ENCODE measurements around the gene NTN1. TPM values are rescaled to one million over a fixed set of nuclear protein-coding genes. Genes with fewer than 3 reads are reported as not detected.
A peak's percentile ranks its signal among the peaks of the same experiment; 100 is the strongest.
"Not testable (repeated sequence)": the region's sequence is repeated elsewhere in the genome, so short reads cannot be mapped to it uniquely, and the experiment has no call there.

Gene NTN1
- total RNA-seq: 4.7 TPM

DNA sequence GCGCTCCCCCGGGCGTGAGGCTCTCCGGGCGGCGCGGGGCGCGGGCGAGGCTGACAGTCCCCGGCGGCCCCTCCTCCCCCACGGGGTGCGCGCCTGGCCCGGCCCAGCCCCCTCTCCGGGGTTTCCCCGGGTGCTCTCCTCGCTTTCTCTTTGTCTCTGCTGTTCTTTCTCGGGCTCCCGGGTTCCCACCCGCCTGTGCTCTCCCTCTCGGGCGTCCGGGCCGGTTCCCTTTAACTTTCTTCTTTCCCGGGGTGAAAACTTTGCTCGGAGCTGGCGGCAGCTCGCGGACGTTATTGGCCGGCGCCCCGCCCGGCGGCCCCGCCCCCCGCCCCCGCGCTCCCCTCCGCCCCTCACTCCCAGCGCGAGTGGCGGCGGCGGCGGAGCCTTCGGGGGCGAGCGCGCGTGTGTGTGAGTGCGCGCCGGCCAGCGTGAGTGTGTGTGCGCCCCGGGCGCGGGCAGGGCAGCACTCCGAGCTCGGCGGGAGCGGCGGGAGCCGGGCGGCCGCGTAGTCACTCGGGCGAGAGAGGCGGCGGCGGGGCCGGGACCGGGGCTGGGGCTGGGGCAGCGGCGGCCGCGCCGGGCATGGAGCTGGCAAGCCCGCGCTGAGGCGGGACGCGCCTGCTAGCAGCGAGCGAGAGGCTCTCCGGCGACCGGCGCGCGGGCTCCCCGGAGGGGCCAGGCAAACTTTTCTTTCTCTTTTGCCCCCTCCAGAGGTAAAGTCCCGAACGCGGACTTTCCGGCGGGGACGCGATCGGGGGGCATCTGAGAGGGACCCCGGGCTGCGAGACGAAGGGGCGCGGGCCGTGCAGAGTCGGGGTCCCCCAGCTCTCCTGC, at the start of gene NTN1:
TSS of gene NTN1 (plus strand) at position 353 of the 834 bp plus-strand sequence. CDS start 864 bp downstream, outside the sequence.
- no peaks in the 10 kb centered on the region for H3K36me3 ChIP-seq
- TF ChIP-seq POLR2A (IDR thresholded peaks at IDR 0.05): no peak
- TF ChIP-seq POLR2AphosphoS5 (IDR thresholded peaks at IDR 0.05; ENCODE audit: insufficient read depth in 1 of 2, low read depth in 1 of 2): peak in 1 of 2 donors; percentile 10
- no peaks in the 10 kb centered on the region for H3K9me3 ChIP-seq
- H3K4me3 ChIP-seq: peak within 1 kb of the TSS; percentile 63 to 67
- H3K4me1 ChIP-seq: peaks cover 25% of the 10 kb centered on the region
- intact Hi-C loops (cut with DNase I): no loop called here
- DNase-seq (ENCODE audit: extremely low spot score in 2 of 2): peak in 1 of 2 donors; percentile 72
- H3K27ac ChIP-seq: peak within 1 kb of the TSS; percentile 92
- no peaks in the 10 kb centered on the region for H3K27me3 ChIP-seq

DNA sequence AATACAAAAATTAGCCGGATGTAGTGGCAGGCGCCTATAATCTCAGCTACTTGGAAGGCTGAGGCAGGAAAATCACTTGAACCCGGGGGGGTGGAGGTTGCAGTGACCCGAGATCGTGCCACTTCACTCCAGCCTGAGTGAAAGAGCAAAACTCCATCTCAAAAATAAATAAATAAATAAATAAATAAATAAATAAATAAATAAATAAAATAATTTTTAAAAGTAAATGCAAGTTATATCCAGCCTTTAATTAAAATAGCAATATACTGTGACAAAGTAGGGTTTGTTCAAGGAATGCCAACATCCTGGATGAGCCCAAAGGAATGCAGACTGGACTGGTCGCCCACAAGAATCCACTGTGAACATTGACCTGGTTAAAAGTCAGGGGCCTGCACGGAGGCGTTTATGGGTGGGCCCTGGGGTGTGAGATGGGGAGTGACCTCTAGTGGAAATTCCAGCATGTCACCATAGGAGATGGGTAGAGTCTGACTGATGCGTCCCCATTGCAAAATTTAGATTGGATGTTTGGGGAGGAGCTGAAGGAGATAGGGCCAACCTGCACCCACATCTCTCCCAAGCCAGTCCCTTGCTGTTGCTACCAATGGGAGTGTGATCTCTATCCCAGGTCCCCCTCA, 46.1 kb upstream of the NTN1 start:
- DNase-seq (ENCODE audit: extremely low spot score in 2 of 2): no peak
- no peaks in the 10 kb centered on the region for H3K36me3 ChIP-seq
- H3K9me3 ChIP-seq: no peaks in the 10 kb centered on the region
- intact Hi-C loops (cut with DNase I): no loop called here
- TF ChIP-seq, protein P1, sequence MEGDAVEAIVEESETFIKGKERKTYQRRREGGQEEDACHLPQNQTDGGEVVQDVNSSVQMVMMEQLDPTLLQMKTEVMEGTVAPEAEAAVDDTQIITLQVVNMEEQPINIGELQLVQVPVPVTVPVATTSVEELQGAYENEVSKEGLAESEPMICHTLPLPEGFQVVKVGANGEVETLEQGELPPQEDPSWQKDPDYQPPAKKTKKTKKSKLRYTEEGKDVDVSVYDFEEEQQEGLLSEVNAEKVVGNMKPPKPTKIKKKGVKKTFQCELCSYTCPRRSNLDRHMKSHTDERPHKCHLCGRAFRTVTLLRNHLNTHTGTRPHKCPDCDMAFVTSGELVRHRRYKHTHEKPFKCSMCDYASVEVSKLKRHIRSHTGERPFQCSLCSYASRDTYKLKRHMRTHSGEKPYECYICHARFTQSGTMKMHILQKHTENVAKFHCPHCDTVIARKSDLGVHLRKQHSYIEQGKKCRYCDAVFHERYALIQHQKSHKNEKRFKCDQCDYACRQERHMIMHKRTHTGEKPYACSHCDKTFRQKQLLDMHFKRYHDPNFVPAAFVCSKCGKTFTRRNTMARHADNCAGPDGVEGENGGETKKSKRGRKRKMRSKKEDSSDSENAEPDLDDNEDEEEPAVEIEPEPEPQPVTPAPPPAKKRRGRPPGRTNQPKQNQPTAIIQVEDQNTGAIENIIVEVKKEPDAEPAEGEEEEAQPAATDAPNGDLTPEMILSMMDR (IDR thresholded peaks at IDR 0.05): no peak
- TF ChIP-seq POLR2AphosphoS5 (IDR thresholded peaks at IDR 0.05; ENCODE audit: insufficient read depth in 1 of 2, low read depth in 1 of 2): no peak
- no peak for TF ChIP-seq POLR2A (IDR thresholded peaks at IDR 0.05)
- H3K27ac ChIP-seq: no peak overlapping the region
- no peak overlapping the region for H3K4me3 ChIP-seq
- H3K27me3 ChIP-seq: no peaks in the 10 kb centered on the region
- no peaks in the 10 kb centered on the region for H3K4me1 ChIP-seq

DNA sequence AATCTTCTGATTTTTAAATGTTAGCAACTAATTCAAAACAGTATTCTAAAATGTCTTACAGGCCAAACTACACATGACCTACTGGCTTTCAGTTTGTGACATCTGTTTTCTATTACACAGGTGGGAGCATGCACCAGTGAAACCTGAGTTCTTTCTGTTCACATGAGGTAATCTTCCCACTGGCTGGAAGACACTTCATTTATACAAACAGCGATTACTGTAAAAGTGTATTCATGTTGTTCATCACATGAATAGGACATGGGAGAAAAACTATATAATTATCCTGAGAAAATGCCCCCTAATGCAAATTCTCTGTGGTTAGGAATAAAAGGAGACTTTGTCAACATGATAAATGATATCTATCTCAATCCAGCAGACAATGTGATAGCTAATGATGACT, 44.7 kb upstream of the NTN1 start:
- TF ChIP-seq, protein P1 (IDR thresholded peaks at IDR 0.05): no peak
- TF ChIP-seq POLR2A (IDR thresholded peaks at IDR 0.05) (no peak), POLR2AphosphoS5 (IDR thresholded peaks at IDR 0.05; ENCODE audit: insufficient read depth in 1 of 2, low read depth in 1 of 2) (no peak)
- intact Hi-C loops (cut with DNase I): no loop called here
- H3K27ac ChIP-seq: no peak overlapping the region

DNA sequence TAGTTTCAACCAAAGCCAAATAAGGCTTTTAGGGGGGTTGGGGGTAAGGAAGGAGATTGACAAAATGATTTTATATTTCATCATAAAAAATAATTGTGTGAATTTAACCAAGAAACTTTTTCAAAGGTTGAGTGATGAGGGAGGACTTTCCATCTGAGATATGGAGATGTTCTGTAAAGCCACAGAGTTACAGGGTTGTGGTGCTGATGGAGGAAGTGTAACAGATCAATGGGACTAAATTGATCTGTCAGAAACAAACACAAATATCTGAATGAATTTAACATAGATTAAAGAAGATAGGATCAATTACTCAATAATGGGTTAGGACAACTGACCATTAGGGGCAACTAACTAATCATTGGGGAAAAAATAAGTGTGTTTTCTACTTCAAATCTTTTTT, 41.6 kb upstream of the NTN1 start:
- Histone ChIP-seq H3K27ac (no peak overlapping the region), H3K36me3 (no peaks in the 10 kb centered on the region), H3K4me3 (no peak overlapping the region), H3K4me1 (no peaks in the 10 kb centered on the region), H3K9me3 (no peaks in the 10 kb centered on the region), H3K27me3 (no peaks in the 10 kb centered on the region)
- DNase-seq (ENCODE audit: extremely low spot score in 2 of 2): no peak
- no peak for TF ChIP-seq POLR2A (IDR thresholded peaks at IDR 0.05)
- TF ChIP-seq, protein P1 (IDR thresholded peaks at IDR 0.05): no peak
- no peak for TF ChIP-seq POLR2AphosphoS5 (IDR thresholded peaks at IDR 0.05; ENCODE audit: insufficient read depth in 1 of 2, low read depth in 1 of 2)
- intact Hi-C loops (cut with DNase I): no loop called here

More for the DNA sequence above, 44.7 kb upstream of the NTN1 start:
- Histone ChIP-seq H3K4me3 (no peak overlapping the region), H3K4me1 (no peaks in the 10 kb centered on the region), H3K36me3 (no peaks in the 10 kb centered on the region), H3K27me3 (no peaks in the 10 kb centered on the region), H3K9me3 (no peaks in the 10 kb centered on the region)
- DNase-seq (ENCODE audit: extremely low spot score in 2 of 2): no peak

DNA sequence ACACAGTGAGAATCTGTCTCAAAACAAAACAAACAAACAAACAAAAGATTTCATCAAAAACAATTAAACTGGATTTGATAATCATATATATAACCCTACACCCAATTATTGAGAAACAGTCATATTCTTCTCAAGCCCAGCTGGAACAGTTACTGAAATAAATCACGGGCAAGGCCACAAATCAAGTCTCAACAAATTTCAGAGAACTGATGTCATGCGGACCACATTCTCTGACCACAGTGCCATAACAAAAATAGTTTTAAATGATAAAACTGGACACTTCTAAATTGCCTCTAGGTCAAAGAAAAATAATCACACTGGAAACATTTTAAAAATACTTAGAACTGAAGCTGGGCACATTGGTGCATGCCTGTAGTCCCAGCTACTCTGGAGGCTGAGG, 39.9 kb upstream of the NTN1 start:
- no peak for DNase-seq (ENCODE audit: extremely low spot score in 2 of 2)
- Histone ChIP-seq H3K4me1 (no peaks in the 10 kb centered on the region), H3K36me3 (no peaks in the 10 kb centered on the region), H3K4me3 (no peak overlapping the region), H3K27ac (no peak overlapping the region), H3K27me3 (no peaks in the 10 kb centered on the region), H3K9me3 (no peaks in the 10 kb centered on the region)
- TF ChIP-seq POLR2A (IDR thresholded peaks at IDR 0.05): no peak
- TF ChIP-seq POLR2AphosphoS5 (IDR thresholded peaks at IDR 0.05; ENCODE audit: insufficient read depth in 1 of 2, low read depth in 1 of 2): no peak
- TF ChIP-seq, protein P1 (IDR thresholded peaks at IDR 0.05): no peak
- intact Hi-C loops (cut with DNase I): no loop called here

DNA sequence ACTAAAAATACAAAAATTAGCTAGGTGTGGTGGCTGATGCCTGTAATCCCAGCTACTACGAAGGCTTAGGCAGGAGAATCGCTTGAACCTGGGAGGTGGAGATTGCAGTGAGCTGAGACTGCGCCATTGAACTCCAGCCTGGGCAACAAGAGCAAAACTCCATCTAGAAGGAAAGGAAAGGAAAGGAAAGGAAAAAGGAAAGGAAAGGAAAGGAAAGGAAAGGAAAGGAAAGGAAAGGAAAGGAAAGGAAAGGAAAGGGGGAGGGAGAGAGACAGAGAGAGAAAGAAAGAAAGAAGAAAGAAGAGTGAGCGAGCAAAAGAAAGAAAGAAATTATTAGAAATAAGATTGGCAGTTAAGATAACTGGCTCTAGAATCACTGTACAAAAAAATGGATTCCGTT, 37.1 kb upstream of the NTN1 start:
- H3K4me3 ChIP-seq; DNase-seq (ENCODE audit: extremely low spot score in 2 of 2); H3K27ac ChIP-seq; H3K36me3 ChIP-seq; H3K4me1 ChIP-seq; H3K9me3 ChIP-seq; intact Hi-C loops (cut with DNase I); H3K27me3 ChIP-seq: not testable (repeated sequence)
